K562 (cell line): Measurements from ENCODE around the gene VPREB3. TPM values are rescaled to one million over a fixed set of nuclear protein-coding genes. Genes with fewer than 3 reads are reported as not detected.

Source experiments
- C11orf30 ChIP-seq: fragments of 450-650 bp; IDR thresholded peaks from 2 replicates; pipeline ENCODE4 v1.6.1; 2016; ENCODE audit warnings: low read depth, mild to moderate bottlenecking
- CEBPB ChIP-seq: fragments of 450-650 bp; IDR thresholded peaks from 2 replicates; pipeline ENCODE4 v1.6.1; 2016; ENCODE audit warnings: missing genetic modification characterization, missing compliant biosample characterization
- FOXM1 ChIP-seq, 2 experiments: fragments of 450-650 bp in 1 of 2; sonication (generic) in 1 of 2; formaldehyde crosslinking in 1 of 2; IDR thresholded peaks; 2 replicates each; pipeline versions ENCODE4 v1.6.1 to v1.9.0; 2017 to 2022; ENCODE audit warnings: low read depth in 2 of 2, mild to moderate bottlenecking in 2 of 2, missing genetic modification reagents in 1 of 2, moderate library complexity in 1 of 2
- HDGF ChIP-seq: fragments of 450-650 bp; IDR thresholded peaks from 2 replicates; pipeline ENCODE4 v1.6.1; 2016
- HMG20B ChIP-seq: fragments of 250-450 bp; sonication (Bioruptor Pico); IDR thresholded peaks from 2 replicates; pipeline ENCODE4 v1.5.0; 2021; ENCODE audit warnings: mild to moderate bottlenecking
- KLF10 ChIP-seq: fragments of 250-450 bp; sonication (Bioruptor Pico); IDR thresholded peaks from 2 replicates; pipeline ENCODE4 v1.6.1; 2021; ENCODE audit warnings: matching md5 sums
- MAFG ChIP-seq: fragments of 450-650 bp; conservative IDR thresholded peaks from 2 replicates; pipeline ENCODE4 v1.6.1; 2016; ENCODE audit warnings: missing genetic modification characterization, missing compliant biosample characterization
- NONO ChIP-seq, 2 experiments: fragments of 200-400 bp in 1 of 2; fragments of 450-650 bp in 1 of 2; formaldehyde crosslinking in 1 of 2; IDR thresholded peaks; 2 replicates each; pipeline ENCODE4 v1.6.1; 2017; ENCODE audit warnings: low read depth in 2 of 2, mild to moderate bottlenecking in 2 of 2, moderate library complexity in 2 of 2, low read length in 1 of 2
- POLR2A ChIP-seq: fragments of 450-650 bp; conservative IDR thresholded peaks from 2 replicates; pipeline ENCODE4 v1.6.1; 2016
- POLR2B ChIP-seq: fragments of 450-650 bp; IDR thresholded peaks from 2 replicates; pipeline ENCODE4 v1.6.1; 2018; ENCODE audit warnings: low read depth; ENCODE audit not compliant: partially characterized antibody
- RNF2 ChIP-seq: sonication (generic); IDR thresholded peaks from 2 replicates; pipeline ENCODE4 v1.6.1; 2016
- SMAD3 ChIP-seq: fragments of 450-650 bp; formaldehyde crosslinking; conservative IDR thresholded peaks from 2 replicates; pipeline ENCODE4 v1.4.0; 2020; ENCODE audit warnings: mild to moderate bottlenecking
- ZNF224 ChIP-seq: sonication (generic); formaldehyde crosslinking; IDR thresholded peaks from 2 replicates; pipeline ENCODE4 v1.8.0; 2022; ENCODE audit warnings: mild to moderate bottlenecking, missing genetic modification reagents
- ZNF282 ChIP-seq: sonication (generic); formaldehyde crosslinking; IDR thresholded peaks from 2 replicates; pipeline ENCODE4 v1.8.1; 2023; ENCODE audit warnings: missing genetic modification reagents
- ZNF445 ChIP-seq: fragments of 250-450 bp; sonication (Bioruptor Pico); IDR thresholded peaks from 2 replicates; pipeline ENCODE4 v1.4.0; 2020; ENCODE audit warnings: low read depth, mild to moderate bottlenecking, moderate library complexity
- ZNF830 ChIP-seq: fragments of 250-450 bp; sonication (Bioruptor Pico); IDR thresholded peaks from 2 replicates; pipeline ENCODE4 v1.5.0; 2021; ENCODE audit warnings: mild to moderate bottlenecking
- ZSCAN32 ChIP-seq: fragments of 450-650 bp; formaldehyde crosslinking; IDR thresholded peaks from 2 replicates; pipeline ENCODE4 v1.4.0; 2020; ENCODE audit warnings: mild to moderate bottlenecking, moderate library complexity
- polyA plus RNA-seq, 8 experiments: library from polyadenylated mRNA; depleted of rRNA in 4 of 8; stranded (reverse) in 5 of 8; unstranded in 3 of 8; fragments of >200 nt; fragmentation: Nextera tagmentation in 2 of 8; fragmentation: Illumina TruSeq in 1 of 8; extraction: Ambion mirVana in 2 of 8; extraction: Trizol in 1 of 8; gene quantifications; 2 replicates each; pipeline versions ENCODE4 v1.2.1 to v1.2.3, GENCODE V29; 2011 to 2014; ENCODE audit warnings: inconsistent platforms in 1 of 8, missing spikeins in 1 of 8
- total RNA-seq, 7 experiments: library from RNA; depleted of rRNA in 6 of 7; stranded (reverse); fragments of >200 nt in 6 of 7; fragmentation: Illumina TruSeq in 2 of 7; extraction: Trizol in 2 of 7; gene quantifications; 2 replicates each; pipeline versions ENCODE4 v1.2.1 to v1.2.3, GENCODE V29; 2011 to 2021; ENCODE audit warnings: low replicate concordance in 1 of 7
- TF ChIP-seq, protein P1 (sequence below): fragments of 200-800 bp; sonication (Bioruptor generic); IDR thresholded peaks from 2 replicates; pipeline ENCODE4 v1.6.1; 2016; ENCODE audit warnings: missing genetic modification characterization, missing compliant biosample characterization
- TF ChIP-seq, protein P2 (sequence below): sonication (generic); formaldehyde crosslinking; IDR thresholded peaks from 2 replicates; pipeline ENCODE4 v1.8.0; 2022; ENCODE audit warnings: missing genetic modification reagents, mild to moderate bottlenecking, borderline replicate concordance
- TF ChIP-seq, protein P3 (sequence below): sonication (generic); formaldehyde crosslinking; IDR thresholded peaks from 2 replicates; pipeline ENCODE4 v1.8.0; 2022; ENCODE audit warnings: mild to moderate bottlenecking, low read depth, missing genetic modification reagents

VPREB3 gene
- total and polyA plus RNA-seq, 9 of the 15 experiments (the other 6 are each of a cell fraction or from before 2014, with no cell fraction given), result 0.14 to 0.71 (median 0.20) TPM; not detected in 6

DNA sequence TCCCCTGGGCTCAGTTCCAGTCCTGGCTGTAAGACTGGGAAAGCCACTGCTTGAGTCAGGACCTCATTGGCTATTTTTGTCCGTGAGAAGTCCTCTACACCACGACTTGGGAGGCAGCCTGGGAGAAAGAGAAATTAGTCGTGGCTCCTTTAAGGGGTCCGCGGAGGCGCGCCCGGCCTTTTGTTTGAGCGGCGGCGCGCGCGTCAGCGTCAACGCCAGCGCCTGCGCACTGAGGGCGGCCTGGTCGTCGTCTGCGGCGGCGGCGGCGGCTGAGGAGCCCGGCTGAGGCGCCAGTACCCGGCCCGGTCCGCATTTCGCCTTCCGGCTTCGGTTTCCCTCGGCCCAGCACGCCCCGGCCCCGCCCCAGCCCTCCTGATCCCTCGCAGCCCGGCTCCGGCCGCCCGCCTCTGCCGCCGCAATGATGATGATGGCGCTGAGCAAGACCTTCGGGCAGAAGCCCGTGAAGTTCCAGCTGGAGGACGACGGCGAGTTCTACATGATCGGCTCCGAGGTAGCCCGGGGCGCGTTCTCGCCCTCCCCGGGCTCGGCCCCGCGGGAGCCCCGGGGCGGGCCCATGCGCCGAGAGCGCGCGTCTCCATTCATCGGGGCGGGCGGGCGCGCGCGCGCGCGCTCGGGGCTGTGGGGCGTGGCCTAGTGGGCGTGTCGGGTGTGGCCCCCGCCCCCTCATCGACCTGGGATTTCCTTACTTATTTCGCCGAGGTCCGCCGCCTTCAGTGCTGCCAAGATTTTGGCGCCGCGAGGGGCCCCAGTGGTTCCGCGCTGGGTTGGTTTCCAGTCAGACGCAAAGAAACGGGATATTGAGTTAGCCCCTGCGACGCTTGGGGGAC is 32.8 kb upstream of the VPREB3 start, which contains the start of gene SMARCB1 (continued):
- TF ChIP-seq, protein P1, sequence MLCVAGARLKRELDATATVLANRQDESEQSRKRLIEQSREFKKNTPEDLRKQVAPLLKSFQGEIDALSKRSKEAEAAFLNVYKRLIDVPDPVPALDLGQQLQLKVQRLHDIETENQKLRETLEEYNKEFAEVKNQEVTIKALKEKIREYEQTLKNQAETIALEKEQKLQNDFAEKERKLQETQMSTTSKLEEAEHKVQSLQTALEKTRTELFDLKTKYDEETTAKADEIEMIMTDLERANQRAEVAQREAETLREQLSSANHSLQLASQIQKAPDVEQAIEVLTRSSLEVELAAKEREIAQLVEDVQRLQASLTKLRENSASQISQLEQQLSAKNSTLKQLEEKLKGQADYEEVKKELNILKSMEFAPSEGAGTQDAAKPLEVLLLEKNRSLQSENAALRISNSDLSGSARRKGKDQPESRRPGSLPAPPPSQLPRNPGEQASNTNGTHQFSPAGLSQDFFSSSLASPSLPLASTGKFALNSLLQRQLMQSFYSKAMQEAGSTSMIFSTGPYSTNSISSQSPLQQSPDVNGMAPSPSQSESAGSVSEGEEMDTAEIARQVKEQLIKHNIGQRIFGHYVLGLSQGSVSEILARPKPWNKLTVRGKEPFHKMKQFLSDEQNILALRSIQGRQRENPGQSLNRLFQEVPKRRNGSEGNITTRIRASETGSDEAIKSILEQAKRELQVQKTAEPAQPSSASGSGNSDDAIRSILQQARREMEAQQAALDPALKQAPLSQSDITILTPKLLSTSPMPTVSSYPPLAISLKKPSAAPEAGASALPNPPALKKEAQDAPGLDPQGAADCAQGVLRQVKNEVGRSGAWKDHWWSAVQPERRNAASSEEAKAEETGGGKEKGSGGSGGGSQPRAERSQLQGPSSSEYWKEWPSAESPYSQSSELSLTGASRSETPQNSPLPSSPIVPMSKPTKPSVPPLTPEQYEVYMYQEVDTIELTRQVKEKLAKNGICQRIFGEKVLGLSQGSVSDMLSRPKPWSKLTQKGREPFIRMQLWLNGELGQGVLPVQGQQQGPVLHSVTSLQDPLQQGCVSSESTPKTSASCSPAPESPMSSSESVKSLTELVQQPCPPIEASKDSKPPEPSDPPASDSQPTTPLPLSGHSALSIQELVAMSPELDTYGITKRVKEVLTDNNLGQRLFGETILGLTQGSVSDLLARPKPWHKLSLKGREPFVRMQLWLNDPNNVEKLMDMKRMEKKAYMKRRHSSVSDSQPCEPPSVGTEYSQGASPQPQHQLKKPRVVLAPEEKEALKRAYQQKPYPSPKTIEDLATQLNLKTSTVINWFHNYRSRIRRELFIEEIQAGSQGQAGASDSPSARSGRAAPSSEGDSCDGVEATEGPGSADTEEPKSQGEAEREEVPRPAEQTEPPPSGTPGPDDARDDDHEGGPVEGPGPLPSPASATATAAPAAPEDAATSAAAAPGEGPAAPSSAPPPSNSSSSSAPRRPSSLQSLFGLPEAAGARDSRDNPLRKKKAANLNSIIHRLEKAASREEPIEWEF, result peak; percentile 36; the same call in 1 of the 2 replicates
- TF ChIP-seq C11orf30 (no peak), NONO (IDR thresholded peaks at IDR 0.05; ENCODE audit: low read depth in 2 of 2, low read length in 1 of 2) (peak in 1 of 2 experiments; percentile 55; a peak in 2 of 4 replicates), HMG20B (CRISPR knock-in tag) (no peak), POLR2A (peak; percentile 89), ZSCAN32 (CRISPR knock-in tag) (no peak), POLR2B (peak; percentile 81), RNF2 (no peak), ZNF224 (no peak), CEBPB (no peak), MAFG (tag) (no peak), HDGF (no peak), ZNF282 (CRISPR knock-in tag) (no peak), KLF10 (CRISPR knock-in tag) (no peak), SMAD3 (no peak), ZNF830 (no peak), FOXM1 (IDR thresholded peaks at IDR 0.05; ENCODE audit: low read depth) (0 out of 2 replicates have a peak, but pooled peaks have one; percentile 20), FOXM1 (CRISPR knock-in tag; IDR thresholded peaks at IDR 0.05; ENCODE audit: low read depth) (no peak), ZNF445 (CRISPR knock-in tag) (no peak)
- TF ChIP-seq, protein P2, sequence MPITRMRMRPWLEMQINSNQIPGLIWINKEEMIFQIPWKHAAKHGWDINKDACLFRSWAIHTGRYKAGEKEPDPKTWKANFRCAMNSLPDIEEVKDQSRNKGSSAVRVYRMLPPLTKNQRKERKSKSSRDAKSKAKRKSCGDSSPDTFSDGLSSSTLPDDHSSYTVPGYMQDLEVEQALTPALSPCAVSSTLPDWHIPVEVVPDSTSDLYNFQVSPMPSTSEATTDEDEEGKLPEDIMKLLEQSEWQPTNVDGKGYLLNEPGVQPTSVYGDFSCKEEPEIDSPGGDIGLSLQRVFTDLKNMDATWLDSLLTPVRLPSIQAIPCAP, result no peak
- TF ChIP-seq, protein P3, sequence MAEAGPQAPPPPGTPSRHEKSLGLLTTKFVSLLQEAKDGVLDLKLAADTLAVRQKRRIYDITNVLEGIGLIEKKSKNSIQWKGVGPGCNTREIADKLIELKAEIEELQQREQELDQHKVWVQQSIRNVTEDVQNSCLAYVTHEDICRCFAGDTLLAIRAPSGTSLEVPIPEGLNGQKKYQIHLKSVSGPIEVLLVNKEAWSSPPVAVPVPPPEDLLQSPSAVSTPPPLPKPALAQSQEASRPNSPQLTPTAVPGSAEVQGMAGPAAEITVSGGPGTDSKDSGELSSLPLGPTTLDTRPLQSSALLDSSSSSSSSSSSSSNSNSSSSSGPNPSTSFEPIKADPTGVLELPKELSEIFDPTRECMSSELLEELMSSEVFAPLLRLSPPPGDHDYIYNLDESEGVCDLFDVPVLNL (CRISPR knock-in tag), result no peak
